Measurements from ENCODE around the gene XYLB.

Gene XYLB

GRCh38 chr3:38325256-38325655 is 21.3 kb upstream of the XYLB start:
- DNase-seq = no peak

- DNase-seq = no peak
These were observed 19.1 kb upstream of the XYLB start for GRCh38 chr3:38327335-38328009.

GRCh38 chr3:38331257-38332022 is 15.1 kb upstream of the XYLB start:
- no peak for DNase-seq

GRCh38 chr3:38332201-38332600 is 14.4 kb upstream of the XYLB start:
- no peak for DNase-seq

- no peak for DNase-seq
These were observed 12.2 kb upstream of the XYLB start for GRCh38 chr3:38334142-38335055.

- no peak for DNase-seq
These were observed 11.3 kb upstream of the XYLB start for GRCh38 chr3:38335263-38335662.

- no peak for DNase-seq
These were observed 8.9 kb upstream of the XYLB start for GRCh38 chr3:38337703-38338102.

- no peak for DNase-seq
These were observed 2.6 kb upstream of the XYLB start for GRCh38 chr3:38343797-38344594.

GRCh38 chr3:38345879-38346586 is 552 bp upstream of the XYLB start:
- DNase-seq = no peak

GRCh38 chr3:38347421-38348200 is 1.0 kb downstream of the XYLB start:
- DNase-seq = no peak

- DNase-seq = no peak
These were observed 2.3 kb downstream of the XYLB start for GRCh38 chr3:38348903-38349302.

GRCh38 chr3:38349684-38350359 is 3.2 kb downstream of the XYLB start:
- no peak for DNase-seq

- no peak for DNase-seq
These were observed 6.6 kb downstream of the XYLB start for GRCh38 chr3:38353151-38353550.

GRCh38 chr3:38354588-38355330 is 8.2 kb downstream of the XYLB start:
- DNase-seq = no peak

GRCh38 chr3:38359038-38359437 is 12.5 kb downstream of the XYLB start:
- no peak for DNase-seq

GRCh38 chr3:38360345-38360744 is 13.8 kb downstream of the XYLB start:
- no peak for DNase-seq

- no peak for DNase-seq
These were observed 14.9 kb downstream of the XYLB start for GRCh38 chr3:38361496-38361895.

- DNase-seq = no peak
These were observed 16.2 kb downstream of the XYLB start for GRCh38 chr3:38362825-38363224.

GRCh38 chr3:38364721-38365400 is 18.3 kb downstream of the XYLB start:
- DNase-seq = no peak

Measured in NCI-H1436 treated with DMSO at 0.1 percent for 48 hours (cell line).